HG02571 (cell line): ENCODE results near the gene UTS2R.

Experiments
- ATAC-seq: cut with Tn5 transposase; IDR thresholded peaks from one replicate; pipeline ENCODE4 v1.9.1; 2021; ENCODE audit warnings: mild to moderate bottlenecking, moderate library complexity; ENCODE audit not compliant: unreplicated experiment

Gene UTS2R

GRCh38 chr17:82388223-82388921 lies 16.8 kb downstream of the UTS2R start:
- ATAC-seq: no peak

GRCh38 chr17:82388922-82389283 lies 17.3 kb downstream of the UTS2R start:
- ATAC-seq: no peak

- no peak for ATAC-seq
Measured at GRCh38 chr17:82389379-82389778, 17.8 kb downstream of the UTS2R start.

GRCh38 chr17:82390015-82390859 lies 18.7 kb downstream of the UTS2R start:
- no peak for ATAC-seq

GRCh38 chr17:82390860-82391435 lies 19.4 kb downstream of the UTS2R start:
- no peak for ATAC-seq

GRCh38 chr17:82391496-82392066 lies 20.0 kb downstream of the UTS2R start:
- no peak for ATAC-seq

GRCh38 chr17:82392209-82392920 lies 20.8 kb downstream of the UTS2R start:
- no peak for ATAC-seq

GRCh38 chr17:82392941-82393340 lies 21.4 kb downstream of the UTS2R start:
- ATAC-seq: no peak

- no peak for ATAC-seq
Measured at GRCh38 chr17:82394278-82394677, 22.7 kb downstream of the UTS2R start.

GRCh38 chr17:82396601-82397435 lies 25.3 kb downstream of the UTS2R start:
- no peak for ATAC-seq

GRCh38 chr17:82397449-82398335 lies 26.1 kb downstream of the UTS2R start:
- no peak for ATAC-seq

- no peak for ATAC-seq
Measured at GRCh38 chr17:82399041-82399441, 27.5 kb downstream of the UTS2R start.

GRCh38 chr17:82399601-82400101 lies 28.1 kb downstream of the UTS2R start:
- ATAC-seq: no peak

- no peak for ATAC-seq
Measured at GRCh38 chr17:82400206-82400605, 28.6 kb downstream of the UTS2R start.

- no peak for ATAC-seq
Measured at GRCh38 chr17:82400830-82401229, 29.3 kb downstream of the UTS2R start.

GRCh38 chr17:82402865-82403264 lies 31.3 kb downstream of the UTS2R start:
- ATAC-seq: peak; percentile 76

- ATAC-seq: no peak
Measured at GRCh38 chr17:82403662-82404660, 32.4 kb downstream of the UTS2R start.

- no peak for ATAC-seq
Measured at GRCh38 chr17:82405051-82405450, 33.5 kb downstream of the UTS2R start.
